GM18517 (cell line): Measurements from ENCODE around the gene TNN.
A peak's percentile ranks its signal among the peaks of the same experiment; 100 is the strongest.

Source experiments
- ATAC-seq: cut with Tn5 transposase; IDR thresholded peaks from one replicate; pipeline ENCODE4 v1.9.1; 2021; ENCODE audit warnings: mild to moderate bottlenecking, moderate library complexity; ENCODE audit not compliant: unreplicated experiment

TNN gene

GRCh38 chr1:175062858-175063257, 4.8 kb upstream of the TNN start:
- no peak for ATAC-seq

GRCh38 chr1:175070818-175071217, 3.2 kb downstream of the TNN start:
- no peak for ATAC-seq

GRCh38 chr1:175071276-175071943, 3.8 kb downstream of the TNN start:
- no peak for ATAC-seq

GRCh38 chr1:175072099-175072951, 4.7 kb downstream of the TNN start:
- peak; percentile 52 for ATAC-seq

- ATAC-seq, result no peak
Measured at GRCh38 chr1:175073061-175073460, 5.4 kb downstream of the TNN start.

GRCh38 chr1:175073633-175074032, 6.0 kb downstream of the TNN start:
- no peak for ATAC-seq

- no peak for ATAC-seq
Measured at GRCh38 chr1:175075572-175076568, 8.2 kb downstream of the TNN start.

- no peak for ATAC-seq
Measured at GRCh38 chr1:175077356-175078030, 9.9 kb downstream of the TNN start.

GRCh38 chr1:175078629-175079028, 11.0 kb downstream of the TNN start:
- no peak for ATAC-seq

- no peak for ATAC-seq
Measured at GRCh38 chr1:175079338-175079737, 11.7 kb downstream of the TNN start.

GRCh38 chr1:175080030-175080429, 12.4 kb downstream of the TNN start:
- no peak for ATAC-seq

- no peak for ATAC-seq
Measured at GRCh38 chr1:175081983-175082382, 14.3 kb downstream of the TNN start.

GRCh38 chr1:175088525-175088951, 20.9 kb downstream of the TNN start:
- no peak for ATAC-seq

GRCh38 chr1:175089136-175089718, 21.6 kb downstream of the TNN start:
- no peak for ATAC-seq

GRCh38 chr1:175090780-175091179, 23.1 kb downstream of the TNN start:
- no peak for ATAC-seq

GRCh38 chr1:175094626-175095025, 27.0 kb downstream of the TNN start:
- ATAC-seq, result no peak

GRCh38 chr1:175095069-175095468, 27.4 kb downstream of the TNN start:
- ATAC-seq, result no peak

GRCh38 chr1:175095978-175096607, 28.5 kb downstream of the TNN start:
- ATAC-seq, result no peak

GRCh38 chr1:175097361-175097760, 29.7 kb downstream of the TNN start:
- ATAC-seq, result no peak

GRCh38 chr1:175099916-175100315, 32.3 kb downstream of the TNN start:
- no peak for ATAC-seq
